Choroid plexus epithelial cell (primary cell): ENCODE measurements around the gene OTUB2.

ENCODE experiments used
- DNase-seq: peaks from one replicate; pipeline ENCODE4 v3.0.0-alpha.2; 2010; ENCODE audit warnings: low read depth
- H3K4me3 ChIP-seq: 2 replicates; pipeline ENCODE4 v1.5.1; 2011; ENCODE audit warnings: low read depth, mild to moderate bottlenecking, control low read depth, low read length, moderate library complexity
- TF ChIP-seq, protein P1 (sequence below): conservative IDR thresholded peaks from 2 replicates; pipeline ENCODE4 v1.5.1; 2011; ENCODE audit warnings: low read depth, mild to moderate bottlenecking, control low read depth, inconsistent platforms, low read length, moderate library complexity

OTUB2 gene

GRCh38 chr14:93987815-93988476, 38.2 kb upstream of the OTUB2 start:
- TF ChIP-seq, protein P1, sequence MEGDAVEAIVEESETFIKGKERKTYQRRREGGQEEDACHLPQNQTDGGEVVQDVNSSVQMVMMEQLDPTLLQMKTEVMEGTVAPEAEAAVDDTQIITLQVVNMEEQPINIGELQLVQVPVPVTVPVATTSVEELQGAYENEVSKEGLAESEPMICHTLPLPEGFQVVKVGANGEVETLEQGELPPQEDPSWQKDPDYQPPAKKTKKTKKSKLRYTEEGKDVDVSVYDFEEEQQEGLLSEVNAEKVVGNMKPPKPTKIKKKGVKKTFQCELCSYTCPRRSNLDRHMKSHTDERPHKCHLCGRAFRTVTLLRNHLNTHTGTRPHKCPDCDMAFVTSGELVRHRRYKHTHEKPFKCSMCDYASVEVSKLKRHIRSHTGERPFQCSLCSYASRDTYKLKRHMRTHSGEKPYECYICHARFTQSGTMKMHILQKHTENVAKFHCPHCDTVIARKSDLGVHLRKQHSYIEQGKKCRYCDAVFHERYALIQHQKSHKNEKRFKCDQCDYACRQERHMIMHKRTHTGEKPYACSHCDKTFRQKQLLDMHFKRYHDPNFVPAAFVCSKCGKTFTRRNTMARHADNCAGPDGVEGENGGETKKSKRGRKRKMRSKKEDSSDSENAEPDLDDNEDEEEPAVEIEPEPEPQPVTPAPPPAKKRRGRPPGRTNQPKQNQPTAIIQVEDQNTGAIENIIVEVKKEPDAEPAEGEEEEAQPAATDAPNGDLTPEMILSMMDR, result no peak
- no peak overlapping the region for H3K4me3 ChIP-seq
- no peak for DNase-seq

DNA sequence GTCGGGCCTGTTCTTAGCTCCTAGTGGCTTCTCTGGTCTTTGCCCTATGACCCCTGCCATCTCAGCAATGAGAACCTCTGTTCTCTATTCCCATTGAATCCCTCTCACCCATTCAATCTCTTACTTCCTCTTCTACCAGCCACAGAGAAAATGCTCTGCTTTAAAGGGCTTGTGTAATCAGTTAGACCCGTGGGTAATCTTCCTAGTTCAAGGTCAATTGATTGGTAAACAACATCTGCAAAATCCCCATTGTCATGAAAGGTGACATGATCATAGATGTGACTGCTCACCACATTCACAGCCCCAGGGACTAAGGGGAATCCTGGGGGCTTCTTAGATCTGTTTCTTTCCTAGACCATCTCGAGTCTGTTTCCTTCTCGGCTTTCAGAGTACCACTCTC, 36.2 kb upstream of the OTUB2 start:
- TF ChIP-seq, protein P1, result no peak
- no peak for DNase-seq
- no peak overlapping the region for H3K4me3 ChIP-seq

DNA sequence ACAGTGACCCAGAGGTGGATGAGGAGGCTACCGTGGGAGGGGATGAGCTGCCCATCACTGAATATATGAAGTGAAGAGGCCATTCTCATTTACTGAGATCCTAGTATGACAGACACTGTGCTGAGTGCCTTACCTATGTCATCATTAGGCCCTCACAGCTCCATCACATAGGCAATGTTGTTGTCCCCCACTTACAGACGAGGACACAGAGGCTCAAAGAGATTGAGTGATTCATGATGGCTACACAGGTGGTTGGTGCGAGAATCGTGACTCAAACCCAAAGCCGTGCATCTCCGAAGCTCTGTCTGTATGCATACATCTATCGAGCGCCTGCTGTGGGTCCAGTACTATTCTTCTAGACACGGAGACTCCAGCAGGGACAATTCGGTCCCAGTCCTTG, 34.9 kb upstream of the OTUB2 start:
- TF ChIP-seq, protein P1, result no peak
- no peak overlapping the region for H3K4me3 ChIP-seq
- no peak for DNase-seq

GRCh38 chr14:93991649-93992048, 34.5 kb upstream of the OTUB2 start:
- TF ChIP-seq, protein P1, result no peak
- no peak for DNase-seq
- no peak overlapping the region for H3K4me3 ChIP-seq

- no peak for DNase-seq
- no peak overlapping the region for H3K4me3 ChIP-seq
- TF ChIP-seq, protein P1, result no peak
Measured at GRCh38 chr14:93993382-93993781, 32.8 kb upstream of the OTUB2 start.

- TF ChIP-seq, protein P1, result no peak
- no peak for DNase-seq
Measured at GRCh38 chr14:93994919-93995682, 31.0 kb upstream of the OTUB2 start.

More at GRCh38 chr14:93994919-93995682, 31.0 kb upstream of the OTUB2 start:
- no peak overlapping the region for H3K4me3 ChIP-seq
